Tibial nerve (tissue), 4 donors: Measurements from ENCODE around the gene SAXO2. TPM values are rescaled to one million over a fixed set of nuclear protein-coding genes. Genes with fewer than 3 reads are reported as not detected.
"Not testable (repeated sequence)": the region's sequence is repeated elsewhere in the genome, so short reads cannot be mapped to it uniquely, and the experiment has no call there.

Experiments
- DNase-seq, 2 donors: peaks; one replicate each; pipeline ENCODE4 v3.0.0-alpha.2; 2019; ENCODE audit warnings: low spot score in 2 of 2
- H3K27ac ChIP-seq, 4 donors: fragments of 200-600 bp; sonication (generic) in 3 of 4; one replicate each; pipeline ENCODE4 v1.5.1; 2017 to 2019; ENCODE audit warnings: mild to moderate bottlenecking in 1 of 4
- H3K27me3 ChIP-seq, 2 donors: fragments of 200-600 bp; sonication (generic) in 1 of 2; one replicate each; pipeline versions ENCODE4 v1.5.1 to v1.6.0; 2017 to 2019
- H3K36me3 ChIP-seq, 3 donors: fragments of 200-600 bp; sonication (generic); one replicate each; pipeline ENCODE4 v1.5.1; 2018 to 2019
- H3K4me1 ChIP-seq, 4 donors: fragments of 200-600 bp; sonication (generic) in 3 of 4; one replicate each; pipeline ENCODE4 v1.5.1; 2017 to 2019
- H3K4me3 ChIP-seq, 4 donors: fragments of 200-600 bp; sonication (generic) in 3 of 4; one replicate each; pipeline ENCODE4 v1.5.1; 2017 to 2019; ENCODE audit warnings: mild to moderate bottlenecking in 1 of 4, moderate library complexity in 1 of 4
- H3K9me3 ChIP-seq, 4 donors: fragments of 200-600 bp; sonication (generic) in 3 of 4; one replicate each; pipeline ENCODE4 v1.5.1; 2017 to 2019
- EP300 ChIP-seq, 2 donors: sonication (generic); formaldehyde crosslinking; IDR thresholded peaks; one replicate each; pipeline ENCODE4 v1.6.1; 2017; ENCODE audit warnings: antibody characterized with exemption in 2 of 2, mild to moderate bottlenecking in 1 of 2
- POLR2A ChIP-seq, 2 donors: fragments of 450-650 bp; IDR thresholded peaks; one replicate each; pipeline ENCODE4 v1.6.1; 2017; ENCODE audit warnings: antibody characterized with exemption in 2 of 2, mild to moderate bottlenecking in 2 of 2, moderate library complexity in 2 of 2
- WGBS, 2 donors: methylation state at CpG; one replicate each; pipeline ENCODE4 v1.1.5; 2018; 5-methylcytosine and 5-hydroxymethylcytosine counted together
- total RNA-seq, 4 donors: library from RNA; depleted of rRNA; stranded (reverse); fragments of >200 nt; gene quantifications; one replicate each; pipeline ENCODE4 v1.1.0, GENCODE V29; 2016
- TF ChIP-seq, protein P1 (sequence below), 5 experiments: fragments of 200-600 bp in 3 of 5; fragments of 450-650 bp in 2 of 5; sonication (generic) in 3 of 5; IDR thresholded peaks; one replicate each; pipeline ENCODE4 v1.5.1; 2016 to 2019; ENCODE audit warnings: antibody characterized with exemption in 5 of 5, mild to moderate bottlenecking in 3 of 5, moderate library complexity in 2 of 5

SAXO2 gene
- total RNA-seq, 4 donors from 2014 or later, result 0.78 to 2.6 (median 1.5) TPM; not detected in 1

DNA sequence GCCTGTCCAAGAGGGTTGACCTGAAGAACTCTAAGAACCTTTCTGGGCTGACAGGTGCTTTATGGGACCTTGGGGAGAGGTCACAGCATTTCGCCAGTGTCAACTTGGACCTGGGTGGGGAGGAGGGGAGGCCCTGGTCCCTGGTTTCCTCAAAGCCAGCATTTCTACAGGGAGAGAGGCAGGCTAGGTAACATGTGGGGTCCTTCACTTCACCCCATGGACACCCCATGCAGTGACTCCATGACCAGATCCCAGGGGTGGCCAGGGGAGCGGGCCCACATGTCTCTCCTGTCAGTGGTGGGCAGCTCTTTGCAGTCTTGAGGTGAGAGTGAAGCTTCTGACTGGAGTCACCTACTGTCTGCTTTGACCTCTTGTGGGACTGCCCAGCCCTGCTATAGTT, 50.8 kb downstream of the SAXO2 start:
- WGBS, 2 donors, result 92 to 93% methylated on average over 1 to 2 of the region's 2 CpGs
- no peak for DNase-seq

DNA sequence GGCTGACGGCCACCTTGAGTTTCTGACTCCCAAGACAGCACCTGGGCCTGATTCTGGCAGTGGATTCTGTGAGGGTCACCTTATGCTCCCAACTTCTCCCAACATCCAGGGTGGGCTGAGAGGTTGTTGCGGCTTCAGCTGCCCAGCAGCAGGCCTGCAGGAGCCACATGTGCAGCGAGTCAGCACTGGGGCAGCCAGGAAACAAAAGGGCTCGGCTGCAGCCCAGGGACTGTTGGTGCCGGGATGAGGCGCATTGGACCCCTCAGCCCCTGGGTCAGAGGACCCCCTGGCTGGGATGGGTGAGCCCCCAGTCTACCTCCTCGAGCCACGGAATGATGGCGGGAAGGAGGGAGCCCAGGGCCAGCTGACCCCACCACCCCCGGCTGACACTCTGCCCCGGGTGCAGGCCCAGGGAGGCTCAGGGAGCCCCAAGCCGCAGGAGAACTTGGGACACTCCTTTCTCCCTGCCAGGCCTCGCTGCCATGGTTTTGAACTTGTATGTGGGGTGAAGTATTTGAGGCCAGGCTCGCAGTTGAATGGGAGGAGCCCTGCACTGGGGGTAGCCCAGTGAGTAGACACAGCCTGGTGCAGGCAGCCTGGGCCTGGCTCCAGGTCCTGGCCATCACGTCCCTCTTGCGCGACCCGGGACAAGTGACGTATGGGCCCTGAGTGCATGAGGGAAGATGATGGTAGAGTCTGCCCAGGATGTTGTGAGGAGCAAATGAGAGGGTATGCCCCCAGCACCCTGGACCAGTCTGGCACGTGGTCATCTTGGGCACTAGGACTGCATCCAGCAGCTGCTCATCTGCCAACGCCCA, 51.5 kb downstream of the SAXO2 start:
- not testable (repeated sequence) for H3K27me3 ChIP-seq, H3K4me1 ChIP-seq, H3K36me3 ChIP-seq, H3K4me3 ChIP-seq, DNase-seq, H3K27ac ChIP-seq
- H3K9me3 ChIP-seq, result peaks cover 0 to 16% (median 0%) of the 10 kb centered on the region in 4 donors
- WGBS, 2 donors, result 75 to 77% methylated on average over 12 to 19 of the region's 21 CpGs

More for the DNA sequence above, 50.8 kb downstream of the SAXO2 start:
- Histone ChIP-seq H3K4me3 (no peak overlapping the region), H3K27me3 (no peaks in the 10 kb centered on the region), H3K9me3 (peaks cover 0 to 16% (median 0%) of the 10 kb centered on the region in 4 donors), H3K36me3 (no peaks in the 10 kb centered on the region), H3K4me1 (no peaks in the 10 kb centered on the region), H3K27ac (no peak overlapping the region)
- TF ChIP-seq POLR2A (IDR thresholded peaks at IDR 0.05), result no peak
- TF ChIP-seq EP300 (IDR thresholded peaks at IDR 0.05), result no peak
- TF ChIP-seq, protein P1, sequence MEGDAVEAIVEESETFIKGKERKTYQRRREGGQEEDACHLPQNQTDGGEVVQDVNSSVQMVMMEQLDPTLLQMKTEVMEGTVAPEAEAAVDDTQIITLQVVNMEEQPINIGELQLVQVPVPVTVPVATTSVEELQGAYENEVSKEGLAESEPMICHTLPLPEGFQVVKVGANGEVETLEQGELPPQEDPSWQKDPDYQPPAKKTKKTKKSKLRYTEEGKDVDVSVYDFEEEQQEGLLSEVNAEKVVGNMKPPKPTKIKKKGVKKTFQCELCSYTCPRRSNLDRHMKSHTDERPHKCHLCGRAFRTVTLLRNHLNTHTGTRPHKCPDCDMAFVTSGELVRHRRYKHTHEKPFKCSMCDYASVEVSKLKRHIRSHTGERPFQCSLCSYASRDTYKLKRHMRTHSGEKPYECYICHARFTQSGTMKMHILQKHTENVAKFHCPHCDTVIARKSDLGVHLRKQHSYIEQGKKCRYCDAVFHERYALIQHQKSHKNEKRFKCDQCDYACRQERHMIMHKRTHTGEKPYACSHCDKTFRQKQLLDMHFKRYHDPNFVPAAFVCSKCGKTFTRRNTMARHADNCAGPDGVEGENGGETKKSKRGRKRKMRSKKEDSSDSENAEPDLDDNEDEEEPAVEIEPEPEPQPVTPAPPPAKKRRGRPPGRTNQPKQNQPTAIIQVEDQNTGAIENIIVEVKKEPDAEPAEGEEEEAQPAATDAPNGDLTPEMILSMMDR (IDR thresholded peaks at IDR 0.05), result no peak

DNA sequence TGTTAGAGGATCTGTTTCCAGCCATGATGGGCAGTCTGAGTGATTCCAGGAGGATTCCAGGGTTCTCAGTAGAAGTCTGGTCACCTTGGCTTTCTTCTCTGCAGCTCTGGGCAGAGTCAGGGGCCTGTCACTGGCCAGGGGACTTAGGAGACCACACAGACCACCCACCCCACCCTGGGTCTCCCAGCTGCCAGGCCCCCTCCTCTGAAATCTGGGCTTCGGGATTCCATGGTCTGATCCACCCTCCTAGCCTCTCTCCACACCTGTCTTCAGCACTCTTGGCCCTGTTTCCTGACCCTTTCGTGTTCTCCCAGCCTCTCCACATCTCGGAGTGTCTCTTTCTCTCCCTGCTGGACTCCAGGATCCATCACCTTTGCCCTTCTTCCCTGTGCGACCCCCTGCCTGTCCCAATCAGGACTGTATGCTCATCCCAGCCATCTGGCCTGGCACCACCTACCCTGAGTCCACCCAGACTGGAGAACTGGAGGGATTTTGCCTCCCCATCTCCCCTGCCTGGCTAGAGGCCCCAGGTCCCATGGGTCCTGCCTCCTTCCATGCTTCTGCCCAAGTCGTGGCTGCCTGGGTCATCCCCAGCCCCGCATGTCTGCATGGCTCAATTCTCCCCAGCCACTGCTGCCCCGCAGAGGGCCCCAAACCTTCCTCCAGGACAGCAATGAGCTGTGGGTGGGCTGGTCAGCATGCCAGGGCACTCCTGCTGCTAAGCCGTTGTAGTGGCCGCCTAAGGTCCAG, 52.3 kb downstream of the SAXO2 start:
- Histone ChIP-seq H3K36me3 (no peaks in the 10 kb centered on the region), H3K27ac (no peak overlapping the region), H3K27me3 (no peaks in the 10 kb centered on the region), H3K4me1 (no peaks in the 10 kb centered on the region), H3K4me3 (no peak overlapping the region), H3K9me3 (peaks cover 0 to 11% (median 0%) of the 10 kb centered on the region in 4 donors)
- TF ChIP-seq, protein P1 (IDR thresholded peaks at IDR 0.05), result no peak
- TF ChIP-seq POLR2A (IDR thresholded peaks at IDR 0.05) (no peak), EP300 (IDR thresholded peaks at IDR 0.05) (no peak)
- DNase-seq, result no peak
- WGBS, 2 donors, result 75 to 79% methylated on average over 8 to 9 of the region's 9 CpGs

DNA sequence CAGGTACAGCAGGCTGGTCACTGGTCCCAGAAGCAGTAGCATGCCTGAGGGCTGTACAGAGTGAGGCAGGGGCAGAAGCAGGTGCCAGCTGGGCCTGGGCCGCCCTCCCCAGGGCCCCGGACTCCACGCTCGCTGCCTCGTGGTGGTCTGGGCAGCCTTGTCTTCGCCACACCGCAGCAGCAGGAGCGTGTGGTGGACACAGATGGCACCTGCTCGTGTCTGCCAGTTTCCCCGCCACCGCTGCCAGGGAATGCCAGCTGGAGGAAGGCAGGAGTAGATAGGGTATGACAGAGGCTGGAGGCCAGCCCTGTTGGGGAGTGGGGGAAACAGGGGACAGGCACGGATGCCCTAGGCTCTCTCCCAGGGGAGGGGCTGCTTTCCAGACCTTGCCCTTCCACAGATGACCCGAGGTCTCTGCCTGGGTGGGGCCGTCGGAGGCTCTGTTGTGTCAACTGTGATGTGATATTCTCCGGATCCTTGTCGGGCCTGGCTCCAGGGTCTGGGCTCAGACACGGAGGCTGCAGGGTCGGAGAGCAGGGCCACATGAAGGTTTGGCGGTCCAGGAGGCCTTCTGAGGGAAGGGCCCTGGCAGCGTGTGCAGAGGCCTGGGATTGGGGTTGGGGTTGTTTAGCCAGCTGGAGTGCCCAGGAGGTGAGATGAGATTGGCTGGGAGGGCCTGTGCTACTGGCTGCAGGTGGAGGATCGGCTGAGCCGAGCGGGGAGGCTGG, 53.1 kb downstream of the SAXO2 start:
- no peak for TF ChIP-seq EP300 (IDR thresholded peaks at IDR 0.05)
- no peak for TF ChIP-seq POLR2A (IDR thresholded peaks at IDR 0.05)
- TF ChIP-seq, protein P1 (IDR thresholded peaks at IDR 0.05), result no peak
- H3K4me1 ChIP-seq, result no peaks in the 10 kb centered on the region
- no peak overlapping the region for H3K27ac ChIP-seq
- WGBS, 2 donors, result 77 to 89% methylated on average over 21 to 24 of the region's 24 CpGs
- no peaks in the 10 kb centered on the region for H3K27me3 ChIP-seq
- H3K4me3 ChIP-seq, result no peak overlapping the region
- DNase-seq, result no peak
- no peaks in the 10 kb centered on the region for H3K36me3 ChIP-seq
- peaks cover 0 to 4% (median 0%) of the 10 kb centered on the region in 4 donors for H3K9me3 ChIP-seq

DNA sequence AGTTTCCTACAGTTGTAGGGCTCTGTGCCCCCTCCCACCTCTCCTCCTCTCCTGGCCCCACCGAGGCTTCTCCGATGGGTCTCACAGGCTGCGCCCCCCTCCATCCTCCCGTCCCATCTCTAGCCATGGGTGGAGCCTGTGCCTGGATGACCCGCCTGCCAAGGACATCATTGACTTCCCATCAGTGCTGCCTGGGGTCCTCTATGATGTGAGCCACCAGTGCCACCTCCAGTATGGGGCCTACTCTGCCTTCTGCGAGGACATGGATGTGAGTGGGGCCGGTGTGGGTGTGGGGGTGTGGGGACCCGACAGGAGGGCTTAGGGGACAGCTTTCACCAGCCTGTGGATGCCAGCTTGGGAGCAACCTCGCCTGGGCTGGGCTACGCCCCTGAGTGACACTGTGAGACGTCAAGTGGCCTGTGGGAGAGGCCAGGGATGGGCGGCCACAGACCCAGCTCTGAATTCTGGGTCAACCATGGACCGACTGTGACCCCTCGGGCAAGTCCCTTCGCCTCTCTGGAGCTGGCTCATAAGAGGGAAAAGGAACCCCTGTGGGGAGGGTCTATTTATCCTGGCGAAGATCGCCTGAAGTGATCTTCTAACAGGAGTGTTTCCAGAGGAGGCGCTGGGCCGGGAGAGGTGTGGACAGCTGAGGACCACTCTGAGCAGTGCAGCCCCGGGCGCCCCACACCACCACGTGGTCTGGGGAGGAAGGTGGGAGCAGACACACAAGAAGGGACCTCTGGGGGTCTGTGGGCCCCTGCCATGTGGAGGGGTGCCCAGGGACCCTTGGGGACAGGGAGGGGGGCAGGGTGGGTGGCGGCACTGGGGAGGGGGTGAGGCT, 53.9 kb downstream of the SAXO2 start:
- not testable (repeated sequence) for H3K9me3 ChIP-seq, H3K27ac ChIP-seq, H3K4me3 ChIP-seq, H3K4me1 ChIP-seq, H3K27me3 ChIP-seq, DNase-seq, H3K36me3 ChIP-seq
- 85 to 92% methylated on average over 18 to 22 of the region's 23 CpGs for WGBS, 2 donors
